T-helper 17 cell (primary cell): ENCODE measurements around the gene MACROD2. TPM values are rescaled to one million over a fixed set of nuclear protein-coding genes. Genes with fewer than 3 reads are reported as not detected.
"Not testable (repeated sequence)": the region's sequence is repeated elsewhere in the genome, so short reads cannot be mapped to it uniquely, and the experiment has no call there.

Experiments used
- ATAC-seq: fragments of 150-1000 bp; cut with Tn5 transposase; 2 replicates; pipeline ENCODE4 v1.10.0; 2021; ENCODE audit warnings: mild to moderate bottlenecking, moderate library complexity
- DNase-seq, 3 donors: peaks; one replicate each; pipeline versions ENCODE4 v3.0.0 to v3.0.0-alpha.2; 2020 to 2021
- H3K9me3 ChIP-seq: one replicate; pipeline ENCODE4 v1.7.0; 2013; ENCODE audit warnings: low read length, mild to moderate bottlenecking; ENCODE audit not compliant: control insufficient read depth, poor library complexity, severe bottlenecking
- H3K27ac Mint-ChIP-seq: one replicate; pipeline ENCODE4 v1.8.0; 2022; ENCODE audit warnings: mild to moderate bottlenecking, moderate library complexity, mixed read lengths
- H3K27me3 Mint-ChIP-seq: one replicate; pipeline ENCODE4 v1.8.0; 2022; ENCODE audit warnings: mixed read lengths
- H3K36me3 Mint-ChIP-seq: one replicate; pipeline ENCODE4 v1.8.0; 2022; ENCODE audit warnings: low read depth, mixed read lengths
- H3K4me1 Mint-ChIP-seq: one replicate; pipeline ENCODE4 v1.8.0; 2022; ENCODE audit warnings: mild to moderate bottlenecking, mixed read lengths
- H3K4me3 Mint-ChIP-seq: one replicate; pipeline ENCODE4 v1.8.0; 2022; ENCODE audit warnings: mild to moderate bottlenecking, moderate library complexity, mixed read lengths
- total RNA-seq, 4 donors: library from RNA in 2 of 4; stranded (reverse) in 2 of 4; gene quantifications; one replicate each; pipeline ENCODE4 v1.2.3 and lab custom pipeline; 2022 to 2026

Gene MACROD2
- total RNA-seq, 2 donors from 2014 or later = 0.85 TPM; not detected in 1

DNA sequence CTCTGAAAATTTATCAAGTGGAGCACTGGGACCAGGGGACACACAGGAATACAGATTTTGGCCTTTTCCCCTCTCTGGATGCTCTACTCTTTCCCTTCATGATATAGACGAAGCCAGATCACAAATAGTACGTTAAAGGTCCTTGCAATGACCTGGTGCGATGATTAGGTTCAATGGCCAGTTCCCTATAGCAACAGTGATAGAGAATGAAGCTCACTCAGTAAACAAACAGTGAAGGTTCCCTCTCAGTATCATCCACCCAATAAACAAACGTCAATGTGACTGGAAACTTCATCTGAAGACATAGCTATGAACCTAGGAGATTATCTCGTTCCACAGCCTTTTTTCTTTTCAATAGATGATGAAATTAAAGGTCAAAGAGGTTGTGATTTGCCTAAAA lies 1981.7 kb downstream of the MACROD2 start:
- no peak overlapping the region for H3K4me3 Mint-ChIP-seq
- ATAC-seq (no peak), DNase-seq (no peak)
- H3K4me1 Mint-ChIP-seq = no peaks in the 10 kb centered on the region
- H3K9me3 ChIP-seq = no peaks in the 10 kb centered on the region
- no peaks in the 10 kb centered on the region for H3K36me3 Mint-ChIP-seq
- no peaks in the 10 kb centered on the region for H3K27me3 Mint-ChIP-seq
- H3K27ac Mint-ChIP-seq = no peak overlapping the region

DNA sequence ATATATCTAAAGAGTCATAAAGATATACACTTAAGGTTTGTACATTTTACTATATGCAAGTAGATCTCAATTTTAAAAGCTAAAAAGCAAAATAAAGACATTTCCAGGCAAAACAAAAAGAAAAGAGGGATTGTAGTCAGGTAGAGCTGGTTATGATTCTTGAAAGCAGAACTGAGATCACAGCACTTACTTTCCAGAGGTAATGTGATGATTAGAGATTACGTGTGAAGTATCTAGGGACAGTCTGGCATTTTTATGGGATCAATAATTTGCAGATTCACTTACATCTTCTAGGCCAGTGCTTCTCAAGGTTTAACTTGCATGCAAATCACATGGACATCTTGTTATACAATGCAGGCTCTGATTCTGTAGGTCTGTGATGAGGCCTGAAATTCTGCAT lies 1982.4 kb downstream of the MACROD2 start:
- H3K36me3 Mint-ChIP-seq = no peaks in the 10 kb centered on the region
- H3K27me3 Mint-ChIP-seq = no peaks in the 10 kb centered on the region
- H3K27ac Mint-ChIP-seq = no peak overlapping the region
- DNase-seq = no peak
- ATAC-seq = no peak
- no peaks in the 10 kb centered on the region for H3K4me1 Mint-ChIP-seq
- no peak overlapping the region for H3K4me3 Mint-ChIP-seq
- no peaks in the 10 kb centered on the region for H3K9me3 ChIP-seq

- ATAC-seq, H3K9me3 ChIP-seq, DNase-seq, H3K27ac Mint-ChIP-seq, H3K36me3 Mint-ChIP-seq, H3K27me3 Mint-ChIP-seq, H3K4me1 Mint-ChIP-seq, H3K4me3 Mint-ChIP-seq: not testable (repeated sequence)
Observed at GRCh38 chr20:15985494-15986368, 1990.4 kb downstream of the MACROD2 start.

- ATAC-seq (no peak), DNase-seq (no peak)
- no peaks in the 10 kb centered on the region for H3K9me3 ChIP-seq
- Mint-ChIP-seq H3K27ac (no peak overlapping the region), H3K36me3 (no peaks in the 10 kb centered on the region), H3K4me3 (no peak overlapping the region), H3K4me1 (no peaks in the 10 kb centered on the region), H3K27me3 (no peaks in the 10 kb centered on the region)
Observed at GRCh38 chr20:15986690-15987089, 1991.4 kb downstream of the MACROD2 start.

DNA sequence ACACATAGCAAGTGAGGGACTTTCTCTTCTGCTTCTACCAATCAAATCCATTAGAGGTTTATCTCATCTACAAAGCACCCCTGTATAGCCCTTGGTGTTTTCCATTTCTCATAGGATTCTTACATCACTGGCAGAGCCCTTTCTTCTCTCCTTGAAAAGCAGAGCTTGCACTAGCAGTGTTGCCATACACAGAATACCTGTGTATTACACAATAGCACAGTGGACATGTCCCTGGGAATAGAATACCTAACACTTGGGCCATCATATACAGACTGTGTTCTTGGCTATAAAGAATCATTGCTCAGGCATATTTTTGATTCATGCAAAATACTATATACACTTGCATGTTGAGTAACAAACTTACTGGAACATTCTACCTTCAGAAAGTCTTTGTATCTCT lies 1996.0 kb downstream of the MACROD2 start:
- H3K27ac Mint-ChIP-seq = no peak overlapping the region
- no peaks in the 10 kb centered on the region for H3K4me1 Mint-ChIP-seq
- H3K9me3 ChIP-seq = no peaks in the 10 kb centered on the region
- ATAC-seq (no peak), DNase-seq (no peak)
- no peaks in the 10 kb centered on the region for H3K27me3 Mint-ChIP-seq
- H3K4me3 Mint-ChIP-seq = no peak overlapping the region
- H3K36me3 Mint-ChIP-seq = no peaks in the 10 kb centered on the region

- no peaks in the 10 kb centered on the region for H3K27me3 Mint-ChIP-seq
- no peaks in the 10 kb centered on the region for H3K36me3 Mint-ChIP-seq
- no peak overlapping the region for H3K4me3 Mint-ChIP-seq
- no peaks in the 10 kb centered on the region for H3K4me1 Mint-ChIP-seq
- no peaks in the 10 kb centered on the region for H3K9me3 ChIP-seq
- no peak for DNase-seq
- ATAC-seq = no peak
- H3K27ac Mint-ChIP-seq = no peak overlapping the region
Observed at GRCh38 chr20:15992564-15992963, 1997.2 kb downstream of the MACROD2 start.

GRCh38 chr20:16000112-16000511 lies 2004.8 kb downstream of the MACROD2 start:
- H3K4me3 Mint-ChIP-seq = no peak overlapping the region
- H3K36me3 Mint-ChIP-seq = no peaks in the 10 kb centered on the region
- ATAC-seq = no peak
- H3K9me3 ChIP-seq = no peaks in the 10 kb centered on the region
- no peak overlapping the region for H3K27ac Mint-ChIP-seq
- no peaks in the 10 kb centered on the region for H3K4me1 Mint-ChIP-seq
- no peak for DNase-seq
- H3K27me3 Mint-ChIP-seq = no peaks in the 10 kb centered on the region

GRCh38 chr20:16001286-16001685 lies 2006.0 kb downstream of the MACROD2 start:
- ATAC-seq = no peak
- no peak overlapping the region for H3K4me3 Mint-ChIP-seq
- no peak for DNase-seq

GRCh38 chr20:16003310-16003709 lies 2008.0 kb downstream of the MACROD2 start:
- H3K27ac Mint-ChIP-seq = no peak overlapping the region
- H3K4me1 Mint-ChIP-seq = no peaks in the 10 kb centered on the region
- no peaks in the 10 kb centered on the region for H3K9me3 ChIP-seq
- H3K36me3 Mint-ChIP-seq = no peaks in the 10 kb centered on the region
- DNase-seq = no peak
- ATAC-seq = no peak
- no peak overlapping the region for H3K4me3 Mint-ChIP-seq
- no peaks in the 10 kb centered on the region for H3K27me3 Mint-ChIP-seq

More at GRCh38 chr20:16001286-16001685, 2006.0 kb downstream of the MACROD2 start:
- H3K9me3 ChIP-seq = no peaks in the 10 kb centered on the region
- Mint-ChIP-seq H3K27me3 (no peaks in the 10 kb centered on the region), H3K27ac (no peak overlapping the region), H3K36me3 (no peaks in the 10 kb centered on the region), H3K4me1 (no peaks in the 10 kb centered on the region)

GRCh38 chr20:16004108-16004854 lies 2009.0 kb downstream of the MACROD2 start:
- Mint-ChIP-seq H3K27me3 (no peaks in the 10 kb centered on the region), H3K36me3 (no peaks in the 10 kb centered on the region), H3K27ac (no peak overlapping the region), H3K4me1 (no peaks in the 10 kb centered on the region), H3K4me3 (no peak overlapping the region)
- H3K9me3 ChIP-seq = no peaks in the 10 kb centered on the region
- no peak for ATAC-seq
- DNase-seq = no peak

DNA sequence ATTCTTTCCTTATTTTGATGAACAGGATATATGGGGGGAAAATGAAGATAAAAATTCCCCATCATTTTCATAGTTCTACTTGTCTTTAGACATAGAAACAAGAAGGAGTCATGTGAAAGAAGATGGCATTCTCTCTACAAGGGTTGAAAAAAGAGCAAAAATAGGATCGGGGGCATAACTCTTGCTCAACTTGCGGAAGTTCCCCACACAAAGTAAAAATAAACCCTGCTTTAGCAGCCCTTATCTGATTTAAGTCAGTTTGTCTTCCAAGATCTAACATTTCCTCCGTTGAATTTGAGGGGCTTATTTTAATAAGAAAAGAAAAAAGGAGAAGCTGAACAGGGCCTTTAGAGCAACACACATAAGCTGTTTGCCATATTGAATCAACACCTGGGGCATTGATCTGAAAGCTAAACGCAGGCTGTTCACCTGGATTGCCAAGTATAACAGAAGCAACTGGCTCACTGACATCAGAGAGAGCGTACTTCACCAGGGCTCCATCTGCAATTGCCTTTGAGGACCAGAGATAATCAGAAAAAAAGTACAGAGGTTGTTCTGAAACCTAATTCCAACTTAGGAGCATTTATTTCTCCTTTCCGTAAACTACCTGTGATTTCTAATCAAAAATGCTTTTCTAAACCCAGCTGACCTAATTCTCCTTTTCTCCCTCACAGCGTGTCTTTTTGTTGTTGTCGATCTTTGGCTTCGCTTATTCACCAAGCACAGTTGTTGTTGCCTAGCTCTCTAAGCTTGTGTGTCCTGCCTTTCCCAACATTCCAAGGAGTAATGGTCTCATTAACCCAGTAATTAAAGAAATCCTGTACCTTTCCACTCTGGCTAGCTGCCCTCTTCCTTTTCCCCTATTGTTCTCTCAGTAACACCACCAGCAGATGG lies 2010.0 kb downstream of the MACROD2 start:
- ATAC-seq (no peak), DNase-seq (no peak)
- no peak overlapping the region for H3K4me3 Mint-ChIP-seq
- H3K36me3 Mint-ChIP-seq = no peaks in the 10 kb centered on the region
- H3K4me1 Mint-ChIP-seq = no peaks in the 10 kb centered on the region
- no peaks in the 10 kb centered on the region for H3K27me3 Mint-ChIP-seq
- no peaks in the 10 kb centered on the region for H3K9me3 ChIP-seq
- no peak overlapping the region for H3K27ac Mint-ChIP-seq

- H3K4me1 Mint-ChIP-seq = no peaks in the 10 kb centered on the region
- no peak for ATAC-seq
- no peak for DNase-seq
Observed at GRCh38 chr20:16005915-16006493, 2010.7 kb downstream of the MACROD2 start.

DNA sequence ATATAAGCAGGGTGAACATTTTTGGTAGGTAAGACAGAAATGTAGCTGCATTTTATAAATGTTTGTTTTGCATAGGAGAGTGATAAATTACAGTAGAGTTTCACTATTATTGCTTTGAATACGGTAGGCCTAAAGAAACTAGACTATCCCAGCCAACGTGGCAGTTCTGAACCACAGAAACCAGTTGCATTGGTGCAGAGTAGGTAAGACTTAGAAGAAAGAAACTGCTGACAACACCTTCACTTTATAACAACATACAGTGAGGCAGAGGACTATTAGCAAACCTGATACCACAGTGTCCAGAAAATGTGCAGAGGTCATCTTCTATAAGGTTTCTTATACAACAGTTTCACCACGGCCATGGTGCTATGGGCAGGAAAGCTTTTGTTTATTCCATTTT lies 2011.8 kb downstream of the MACROD2 start:
- ATAC-seq (no peak), DNase-seq (no peak)
- H3K27ac Mint-ChIP-seq = no peak overlapping the region
- no peaks in the 10 kb centered on the region for H3K9me3 ChIP-seq
- no peak overlapping the region for H3K4me3 Mint-ChIP-seq
- H3K4me1 Mint-ChIP-seq = no peaks in the 10 kb centered on the region
- H3K27me3 Mint-ChIP-seq = no peaks in the 10 kb centered on the region
- H3K36me3 Mint-ChIP-seq = no peaks in the 10 kb centered on the region

More at GRCh38 chr20:16005915-16006493, 2010.7 kb downstream of the MACROD2 start:
- Mint-ChIP-seq H3K27ac (no peak overlapping the region), H3K36me3 (no peaks in the 10 kb centered on the region), H3K4me3 (no peak overlapping the region), H3K27me3 (no peaks in the 10 kb centered on the region)
- H3K9me3 ChIP-seq = no peaks in the 10 kb centered on the region
